K562 (cell line): ENCODE data around the gene ZNRF3. TPM values are rescaled to one million over a fixed set of nuclear protein-coding genes. Genes with fewer than 3 reads are reported as not detected.

Experiments
- ETV6 ChIP-seq, 3 experiments: fragments of 150-350 bp in 1 of 3; sonication (generic) in 1 of 3; formaldehyde crosslinking in 1 of 3; IDR thresholded peaks; 2 replicates each; pipeline versions ENCODE4 v1.6.1 to v1.8.0; 2014 to 2022; ENCODE audit warnings: borderline replicate concordance in 2 of 3, low read depth in 2 of 3, antibody characterized with exemption in 1 of 3, low read length in 1 of 3, mild to moderate bottlenecking in 1 of 3, missing genetic modification reagents in 1 of 3
- HDAC2 ChIP-seq: fragments of 450-650 bp; IDR thresholded peaks from 2 replicates; pipeline ENCODE4 v1.6.1; 2016; ENCODE audit warnings: mild to moderate bottlenecking
- HMGXB4 ChIP-seq: sonication (generic); formaldehyde crosslinking; IDR thresholded peaks from 2 replicates; pipeline ENCODE4 v1.8.1; 2023; ENCODE audit warnings: mild to moderate bottlenecking, missing genetic modification reagents
- HNRNPL ChIP-seq: fragments of 200-400 bp; formaldehyde crosslinking; IDR thresholded peaks from 2 replicates; pipeline ENCODE4 v1.6.1; 2017; ENCODE audit warnings: low read depth, mild to moderate bottlenecking, low read length
- MTF1 ChIP-seq: fragments of 250-450 bp; sonication (Bioruptor Pico); IDR thresholded peaks from 2 replicates; pipeline ENCODE4 v1.9.0; 2021; ENCODE audit warnings: moderate library complexity, mild to moderate bottlenecking, inconsistent platforms, borderline replicate concordance
- NFIC ChIP-seq: fragments of 450-650 bp; IDR thresholded peaks from 2 replicates; pipeline ENCODE4 v1.6.1; 2017; ENCODE audit warnings: mild to moderate bottlenecking, inconsistent platforms
- PKNOX1 ChIP-seq: fragments of 450-650 bp; IDR thresholded peaks from 2 replicates; pipeline ENCODE4 v1.6.1; 2016
- PML ChIP-seq: IDR thresholded peaks from 2 replicates; pipeline ENCODE4 v1.6.1; 2012; ENCODE audit warnings: low read length, inconsistent platforms
- RERE ChIP-seq: sonication (generic); formaldehyde crosslinking; IDR thresholded peaks from 2 replicates; pipeline ENCODE4 v1.8.0; 2023; ENCODE audit warnings: missing genetic modification reagents, mild to moderate bottlenecking, borderline replicate concordance
- SAFB2 ChIP-seq: fragments of 200-400 bp; formaldehyde crosslinking; IDR thresholded peaks from 2 replicates; pipeline ENCODE4 v1.6.1; 2018; ENCODE audit warnings: borderline replicate concordance, low read length, low read depth, moderate library complexity; ENCODE audit not compliant: severe bottlenecking
- SREBF1 ChIP-seq: fragments of 150-350 bp; IDR thresholded peaks from 2 replicates; pipeline ENCODE4 v1.6.1; 2014; ENCODE audit warnings: antibody characterized with exemption, low read depth, low read length, borderline replicate concordance
- SRSF9 ChIP-seq: fragments of 200-400 bp; formaldehyde crosslinking; IDR thresholded peaks from 2 replicates; pipeline ENCODE4 v1.6.1; 2017; ENCODE audit warnings: low read depth, low read length, borderline replicate concordance
- STAG1 ChIP-seq: sonication (generic); formaldehyde crosslinking; IDR thresholded peaks from 2 replicates; pipeline ENCODE4 v1.5.0; 2020; ENCODE audit warnings: missing genetic modification reagents, borderline replicate concordance
- XRCC3 ChIP-seq: fragments of 450-650 bp; IDR thresholded peaks from 2 replicates; pipeline ENCODE4 v1.6.1; 2017; ENCODE audit warnings: mild to moderate bottlenecking, moderate library complexity
- ZNF239 ChIP-seq: fragments of 250-450 bp; sonication (Bioruptor Pico); IDR thresholded peaks from 2 replicates; pipeline ENCODE4 v1.4.0; 2020; ENCODE audit warnings: mild to moderate bottlenecking
- ZNF316 ChIP-seq: fragments of 450-650 bp; IDR thresholded peaks from 2 replicates; pipeline ENCODE4 v1.6.1; 2016
- polyA plus RNA-seq, 8 experiments: library from polyadenylated mRNA; depleted of rRNA in 4 of 8; stranded (reverse) in 5 of 8; unstranded in 3 of 8; fragments of >200 nt; fragmentation: Nextera tagmentation in 2 of 8; fragmentation: Illumina TruSeq in 1 of 8; extraction: Ambion mirVana in 2 of 8; extraction: Trizol in 1 of 8; gene quantifications; 2 replicates each; pipeline versions ENCODE4 v1.2.1 to v1.2.3, GENCODE V29; 2011 to 2014; ENCODE audit warnings: inconsistent platforms in 1 of 8, missing spikeins in 1 of 8
- total RNA-seq, 7 experiments: library from RNA; depleted of rRNA in 6 of 7; stranded (reverse); fragments of >200 nt in 6 of 7; fragmentation: Illumina TruSeq in 2 of 7; extraction: Trizol in 2 of 7; gene quantifications; 2 replicates each; pipeline versions ENCODE4 v1.2.1 to v1.2.3, GENCODE V29; 2011 to 2021; ENCODE audit warnings: low replicate concordance in 1 of 7
- TF ChIP-seq, protein P1 (sequence below): sonication (generic); formaldehyde crosslinking; IDR thresholded peaks from 2 replicates; pipeline ENCODE4 v1.8.0; 2022; ENCODE audit warnings: mild to moderate bottlenecking, missing genetic modification reagents

ZNRF3 gene
- total and polyA plus RNA-seq, 9 of the 15 experiments (the other 6 are each of a cell fraction or from before 2014, with no cell fraction given) = 0.41 to 5.9 (median 1.7) TPM

DNA sequence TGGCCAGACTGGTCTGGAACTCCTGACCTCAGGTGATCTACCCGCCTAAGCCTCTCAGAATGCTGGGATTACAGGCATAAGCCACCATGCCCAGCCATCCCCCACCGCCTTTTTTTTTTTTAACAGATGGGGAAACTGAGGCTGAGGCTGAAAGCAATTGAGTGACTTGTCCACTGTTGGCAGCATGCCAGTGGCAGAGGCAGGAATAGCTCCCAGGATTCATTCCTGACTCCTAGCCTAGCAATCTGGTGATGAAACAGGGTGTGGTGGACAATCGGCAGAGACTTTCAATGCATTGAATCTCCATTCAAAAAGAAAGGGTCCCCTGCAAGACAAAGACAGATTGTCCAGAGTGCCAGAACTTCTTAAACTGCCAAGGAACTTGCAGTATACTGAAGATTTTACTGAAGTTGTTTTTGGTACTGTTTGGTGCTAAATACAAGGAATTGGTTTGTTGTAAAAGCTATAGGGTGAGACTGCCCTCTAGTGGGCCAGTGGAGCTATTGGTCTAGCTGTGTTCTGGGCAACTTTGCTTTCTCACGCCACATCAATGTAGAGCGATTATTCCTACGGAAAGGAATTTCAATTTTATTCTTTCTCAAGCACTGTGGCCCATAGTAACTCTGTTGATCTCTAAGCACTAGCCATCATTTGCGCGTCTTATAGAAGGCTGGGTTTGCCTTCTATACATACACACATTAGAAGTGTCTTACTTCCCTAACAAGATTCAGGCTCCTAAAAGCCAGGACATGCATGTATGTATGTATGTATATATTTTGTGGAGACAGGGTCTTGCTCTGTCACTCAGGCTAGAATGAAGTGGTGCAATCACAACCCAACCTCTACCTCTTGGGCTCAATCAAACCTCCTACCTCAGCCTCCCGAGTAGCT, 157.3 kb downstream of the ZNRF3 start (continued):
- TF ChIP-seq STAG1 (CRISPR knock-in tag) (peak; percentile 40; the same call in 1 of the 2 replicates), ZNF239 (CRISPR knock-in tag) (no peak), HNRNPL (no peak), MTF1 (CRISPR knock-in tag) (no peak), RERE (CRISPR knock-in tag) (no peak), SRSF9 (no peak), XRCC3 (no peak), HMGXB4 (CRISPR knock-in tag) (no peak), HDAC2 (no peak), PKNOX1 (no peak), SREBF1 (no peak), ZNF316 (no peak), NFIC (peak; percentile 87), SAFB2 (no peak), ETV6 (IDR thresholded peaks at IDR 0.05; ENCODE audit: borderline replicate concordance in 1 of 2, low read depth in 2 of 2, low read length in 1 of 2) (no peak), ETV6 (CRISPR knock-in tag; IDR thresholded peaks at IDR 0.05; ENCODE audit: borderline replicate concordance) (no peak), PML (no peak)
- TF ChIP-seq, protein P1, sequence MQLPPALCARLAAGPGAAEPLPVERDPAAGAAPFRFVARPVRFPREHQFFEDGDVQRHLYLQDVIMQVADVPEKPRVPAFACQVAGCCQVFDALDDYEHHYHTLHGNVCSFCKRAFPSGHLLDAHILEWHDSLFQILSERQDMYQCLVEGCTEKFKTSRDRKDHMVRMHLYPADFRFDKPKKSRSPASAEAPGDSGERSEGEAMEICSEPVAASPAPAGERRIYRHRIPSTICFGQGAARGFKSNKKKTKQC = no peak
